ENCODE results near the gene RFC3. TPM values are rescaled to one million over a fixed set of nuclear protein-coding genes. Genes with fewer than 3 reads are reported as not detected.
A peak's percentile ranks its signal among the peaks of the same experiment; 100 is the strongest.
"Not testable (repeated sequence)": the region's sequence is repeated elsewhere in the genome, so short reads cannot be mapped to it uniquely, and the experiment has no call there.

The RFC3 gene
- total RNA-seq, 4 donors from 2014 or later = 4.2 to 5.6 (median 4.7) TPM

DNA sequence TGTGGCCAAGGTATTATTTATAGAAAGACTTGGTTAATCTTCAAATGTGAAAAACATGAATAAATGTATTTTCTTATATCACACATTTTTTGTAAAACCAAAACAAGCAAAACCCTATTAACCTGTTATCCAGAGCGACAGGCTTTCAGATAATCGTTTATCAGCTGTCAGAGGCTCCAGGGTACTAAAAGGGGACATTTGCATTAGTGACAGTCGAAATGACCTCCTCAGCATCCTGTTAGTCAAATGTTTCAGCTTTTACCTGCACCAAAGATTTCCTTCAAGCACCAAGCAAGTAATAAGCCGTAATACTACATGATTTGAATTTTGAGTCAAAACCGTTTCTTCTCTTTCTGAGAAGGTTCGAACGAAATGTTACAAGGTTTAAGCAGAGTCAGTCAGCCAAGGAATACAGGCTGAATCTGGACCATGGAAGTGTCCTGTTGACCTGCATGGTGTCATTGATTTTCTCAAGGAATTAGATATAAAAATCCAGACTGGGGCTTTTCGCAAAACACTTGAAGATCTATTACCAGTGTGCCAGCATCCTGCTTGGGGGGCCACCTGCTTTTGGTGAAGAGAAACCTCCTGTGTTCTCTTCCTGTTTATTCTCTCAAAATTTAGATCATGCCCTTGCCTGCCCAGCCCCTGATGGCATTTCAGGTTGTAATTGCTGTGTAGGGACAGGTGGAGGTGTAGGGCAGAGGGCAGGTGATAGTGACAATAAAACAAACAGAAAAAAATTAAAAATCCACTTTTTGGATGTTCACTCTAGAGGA lies 11.3 kb upstream of the RFC3 start:
- Histone ChIP-seq H3K27ac (replicated peaks in 1 of 4) (no peak overlapping the region), H3K27me3 (no peaks in the 10 kb centered on the region), H3K4me1 (no peaks in the 10 kb centered on the region), H3K36me3 (no peaks in the 10 kb centered on the region), H3K9me3 (no peaks in the 10 kb centered on the region), H3K4me3 (no peak overlapping the region)
- TF ChIP-seq POLR2AphosphoS5 (IDR thresholded peaks at IDR 0.05) (no peak), POLR2A (IDR thresholded peaks at IDR 0.05; ENCODE audit: low read depth) (no peak)
- TF ChIP-seq, protein P1, sequence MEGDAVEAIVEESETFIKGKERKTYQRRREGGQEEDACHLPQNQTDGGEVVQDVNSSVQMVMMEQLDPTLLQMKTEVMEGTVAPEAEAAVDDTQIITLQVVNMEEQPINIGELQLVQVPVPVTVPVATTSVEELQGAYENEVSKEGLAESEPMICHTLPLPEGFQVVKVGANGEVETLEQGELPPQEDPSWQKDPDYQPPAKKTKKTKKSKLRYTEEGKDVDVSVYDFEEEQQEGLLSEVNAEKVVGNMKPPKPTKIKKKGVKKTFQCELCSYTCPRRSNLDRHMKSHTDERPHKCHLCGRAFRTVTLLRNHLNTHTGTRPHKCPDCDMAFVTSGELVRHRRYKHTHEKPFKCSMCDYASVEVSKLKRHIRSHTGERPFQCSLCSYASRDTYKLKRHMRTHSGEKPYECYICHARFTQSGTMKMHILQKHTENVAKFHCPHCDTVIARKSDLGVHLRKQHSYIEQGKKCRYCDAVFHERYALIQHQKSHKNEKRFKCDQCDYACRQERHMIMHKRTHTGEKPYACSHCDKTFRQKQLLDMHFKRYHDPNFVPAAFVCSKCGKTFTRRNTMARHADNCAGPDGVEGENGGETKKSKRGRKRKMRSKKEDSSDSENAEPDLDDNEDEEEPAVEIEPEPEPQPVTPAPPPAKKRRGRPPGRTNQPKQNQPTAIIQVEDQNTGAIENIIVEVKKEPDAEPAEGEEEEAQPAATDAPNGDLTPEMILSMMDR (IDR thresholded peaks at IDR 0.05) = no peak
- 77% methylated on average over 8 of the region's 8 CpGs for WGBS
- DNase-seq (ENCODE audit: extremely low spot score) = no peak
- intact Hi-C loops (cut with DNase I) = no loop called here

DNA sequence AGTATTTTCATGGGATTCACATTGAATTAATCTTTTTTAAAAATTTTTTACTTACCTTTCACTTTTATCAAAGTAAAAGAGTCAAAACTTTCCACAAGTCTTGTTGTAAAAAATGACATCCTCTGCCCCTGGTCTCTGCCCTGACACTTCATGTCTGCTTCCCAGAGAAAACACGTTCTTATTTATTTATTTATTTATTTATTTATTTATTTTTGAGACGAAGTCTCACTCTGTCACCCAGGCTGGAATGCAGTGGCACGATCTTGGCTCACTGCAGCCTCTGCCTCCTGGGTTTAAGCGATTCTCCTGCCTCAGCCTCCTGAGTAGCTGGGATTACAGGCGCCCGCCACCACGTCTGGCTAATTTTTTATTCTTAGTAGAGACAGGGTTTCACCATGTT lies 5.1 kb upstream of the RFC3 start:
- WGBS = 83% methylated on average over 7 of the region's 7 CpGs
- H3K4me1 ChIP-seq; H3K9me3 ChIP-seq; H3K36me3 ChIP-seq; intact Hi-C loops (cut with DNase I); H3K27ac ChIP-seq (replicated peaks in 1 of 4); DNase-seq (ENCODE audit: extremely low spot score); H3K27me3 ChIP-seq; H3K4me3 ChIP-seq: not testable (repeated sequence)

DNA sequence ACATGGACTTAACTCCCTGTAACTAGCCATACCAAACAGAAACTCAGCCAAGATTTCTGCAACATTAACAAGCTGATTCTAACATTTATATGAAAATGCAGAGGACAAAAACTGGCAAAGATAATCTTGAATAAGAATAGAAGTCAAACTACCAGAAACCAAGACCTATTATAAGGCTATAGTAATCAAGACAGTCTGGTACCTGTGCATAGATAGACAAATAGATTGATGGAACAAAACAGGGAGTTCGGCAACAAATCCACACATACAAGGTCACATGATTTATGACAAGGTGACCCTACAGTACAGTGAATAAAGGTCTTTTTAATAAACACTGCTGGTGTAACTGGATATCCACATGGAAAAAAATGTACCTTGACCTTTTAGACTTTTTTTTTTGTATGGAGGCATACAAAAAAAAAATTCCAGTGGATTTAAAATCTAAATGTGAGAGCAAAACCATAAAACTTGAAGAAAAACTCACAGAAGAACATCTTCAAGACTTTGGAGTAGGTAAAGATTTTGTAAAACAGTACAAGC lies 2.9 kb upstream of the RFC3 start:
- Histone ChIP-seq H3K4me1 (peaks cover 3 to 15% (median 11%) of the 10 kb centered on the region in 4 donors), H3K36me3 (no peaks in the 10 kb centered on the region), H3K4me3 (no peak overlapping the region), H3K9me3 (no peaks in the 10 kb centered on the region), H3K27ac (replicated peaks in 1 of 4) (no peak overlapping the region), H3K27me3 (no peaks in the 10 kb centered on the region)
- WGBS = 71% methylated on average over 1 of the region's 1 CpG
- intact Hi-C loops (cut with DNase I) = no loop called here
- no peak for TF ChIP-seq POLR2A (IDR thresholded peaks at IDR 0.05; ENCODE audit: low read depth)
- TF ChIP-seq, protein P1 (IDR thresholded peaks at IDR 0.05) = no peak
- TF ChIP-seq EP300 (IDR thresholded peaks at IDR 0.05) = no peak
- no peak for TF ChIP-seq POLR2AphosphoS5 (IDR thresholded peaks at IDR 0.05)
- no peak for DNase-seq (ENCODE audit: extremely low spot score)

DNA sequence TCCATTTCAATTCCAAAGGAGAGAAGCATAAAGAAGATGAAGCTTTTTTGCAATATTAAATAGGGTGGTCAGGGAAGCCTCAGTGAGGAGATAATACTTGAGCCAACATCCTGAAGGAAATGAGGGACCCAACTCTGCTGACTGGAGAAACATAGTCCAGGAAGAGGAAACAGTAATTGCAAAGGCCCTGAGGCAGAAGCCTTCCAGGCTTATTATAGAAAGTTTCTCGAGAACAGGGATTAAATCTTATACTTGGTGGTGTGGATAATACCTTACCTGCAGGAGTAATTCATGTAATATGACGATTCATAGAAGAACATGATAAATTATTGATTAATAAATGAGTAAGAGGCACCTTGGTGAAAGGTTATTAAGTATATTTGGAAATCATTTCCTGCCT lies 1.0 kb upstream of the RFC3 start:
- intact Hi-C loops (cut with DNase I) = no loop called here
- H3K36me3 ChIP-seq = no peaks in the 10 kb centered on the region
- WGBS = 93% methylated on average over 2 of the region's 2 CpGs
- no peaks in the 10 kb centered on the region for H3K27me3 ChIP-seq
- H3K4me3 ChIP-seq = no peak overlapping the region
- peaks cover 3 to 15% (median 11%) of the 10 kb centered on the region in 4 donors for H3K4me1 ChIP-seq
- H3K9me3 ChIP-seq = no peaks in the 10 kb centered on the region
- no peak for DNase-seq (ENCODE audit: extremely low spot score)
- no peak overlapping the region for H3K27ac ChIP-seq (replicated peaks in 1 of 4)
- TF ChIP-seq EP300 (IDR thresholded peaks at IDR 0.05) = no peak
- no peak for TF ChIP-seq POLR2AphosphoS5 (IDR thresholded peaks at IDR 0.05)
- TF ChIP-seq POLR2A (IDR thresholded peaks at IDR 0.05; ENCODE audit: low read depth) = no peak
- TF ChIP-seq, protein P1 (IDR thresholded peaks at IDR 0.05) = no peak

DNA sequence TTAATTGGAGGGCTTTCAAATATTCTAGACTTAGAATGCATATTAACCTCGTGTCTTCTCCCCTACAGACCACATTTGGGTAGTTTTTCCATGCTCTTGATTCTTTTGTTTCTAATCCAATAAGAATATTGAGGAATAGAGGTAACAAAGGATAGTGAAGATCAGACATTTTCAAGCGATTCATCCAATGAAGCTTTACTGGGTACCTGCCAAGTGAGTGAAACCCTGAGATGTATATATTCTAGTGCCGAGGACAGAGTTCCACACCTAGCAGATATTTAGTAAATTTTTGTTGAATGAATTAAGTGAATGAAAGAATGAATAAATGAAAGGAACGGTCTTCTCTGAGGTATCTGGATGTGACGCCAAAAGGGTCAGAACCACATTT lies 442 bp upstream of the RFC3 start:
- 29% methylated on average over 5 of the region's 5 CpGs for WGBS
- H3K4me3 ChIP-seq = peak overlapping the region; percentile 59 to 84 (median 76)

More for the DNA sequence above, 442 bp upstream of the RFC3 start:
- no peaks in the 10 kb centered on the region for H3K36me3 ChIP-seq
- H3K27ac ChIP-seq (replicated peaks in 1 of 4) = peak overlapping the region; percentile 63 to 77 (median 70)
- no peaks in the 10 kb centered on the region for H3K27me3 ChIP-seq
- TF ChIP-seq, protein P1 (IDR thresholded peaks at IDR 0.05) = no peak
- TF ChIP-seq EP300 (IDR thresholded peaks at IDR 0.05) = no peak
- no peak for TF ChIP-seq POLR2AphosphoS5 (IDR thresholded peaks at IDR 0.05)
- no peak for TF ChIP-seq POLR2A (IDR thresholded peaks at IDR 0.05; ENCODE audit: low read depth)
- H3K4me1 ChIP-seq = peaks cover 3 to 15% (median 11%) of the 10 kb centered on the region in 4 donors
- DNase-seq (ENCODE audit: extremely low spot score) = no peak
- intact Hi-C loops (cut with DNase I) = no loop called here
- H3K9me3 ChIP-seq = no peaks in the 10 kb centered on the region

Data from esophagus muscularis mucosa (tissue), 4 donors.